ENCODE measurements around the gene GZF1.

- TF ChIP-seq POLR2A (IDR thresholded peaks at IDR 0.05; ENCODE audit: low read depth), result no peak
- TF ChIP-seq, protein P1, sequence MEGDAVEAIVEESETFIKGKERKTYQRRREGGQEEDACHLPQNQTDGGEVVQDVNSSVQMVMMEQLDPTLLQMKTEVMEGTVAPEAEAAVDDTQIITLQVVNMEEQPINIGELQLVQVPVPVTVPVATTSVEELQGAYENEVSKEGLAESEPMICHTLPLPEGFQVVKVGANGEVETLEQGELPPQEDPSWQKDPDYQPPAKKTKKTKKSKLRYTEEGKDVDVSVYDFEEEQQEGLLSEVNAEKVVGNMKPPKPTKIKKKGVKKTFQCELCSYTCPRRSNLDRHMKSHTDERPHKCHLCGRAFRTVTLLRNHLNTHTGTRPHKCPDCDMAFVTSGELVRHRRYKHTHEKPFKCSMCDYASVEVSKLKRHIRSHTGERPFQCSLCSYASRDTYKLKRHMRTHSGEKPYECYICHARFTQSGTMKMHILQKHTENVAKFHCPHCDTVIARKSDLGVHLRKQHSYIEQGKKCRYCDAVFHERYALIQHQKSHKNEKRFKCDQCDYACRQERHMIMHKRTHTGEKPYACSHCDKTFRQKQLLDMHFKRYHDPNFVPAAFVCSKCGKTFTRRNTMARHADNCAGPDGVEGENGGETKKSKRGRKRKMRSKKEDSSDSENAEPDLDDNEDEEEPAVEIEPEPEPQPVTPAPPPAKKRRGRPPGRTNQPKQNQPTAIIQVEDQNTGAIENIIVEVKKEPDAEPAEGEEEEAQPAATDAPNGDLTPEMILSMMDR (IDR thresholded peaks at IDR 0.05), result no peak
These were observed 58.3 kb downstream of the GZF1 start for GRCh38 chr20:23419995-23420901.

Measured in esophagus muscularis mucosa (tissue), 3 donors.